Measurements from ENCODE around the gene CD47.

DNA sequence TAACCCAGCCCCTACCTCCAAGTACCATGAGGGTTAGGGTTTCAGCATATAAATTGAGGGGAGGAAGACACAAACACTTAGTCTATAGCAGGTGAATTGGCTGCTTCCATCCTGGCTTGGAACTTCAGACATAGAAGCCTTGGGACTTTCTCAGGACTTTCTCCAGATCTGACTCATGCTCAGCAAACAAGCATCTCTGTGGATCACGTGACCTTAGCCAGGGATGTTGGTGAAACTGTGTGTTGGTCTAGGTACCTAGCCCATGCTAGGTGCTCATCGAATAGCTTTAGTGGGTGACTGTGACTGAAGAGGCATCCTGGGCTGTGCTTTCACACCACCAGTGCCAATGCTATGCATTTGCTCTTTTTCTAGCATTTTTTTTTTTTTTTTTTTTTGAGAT is 58.9 kb downstream of the CD47 start:
- TF ChIP-seq, protein P1, sequence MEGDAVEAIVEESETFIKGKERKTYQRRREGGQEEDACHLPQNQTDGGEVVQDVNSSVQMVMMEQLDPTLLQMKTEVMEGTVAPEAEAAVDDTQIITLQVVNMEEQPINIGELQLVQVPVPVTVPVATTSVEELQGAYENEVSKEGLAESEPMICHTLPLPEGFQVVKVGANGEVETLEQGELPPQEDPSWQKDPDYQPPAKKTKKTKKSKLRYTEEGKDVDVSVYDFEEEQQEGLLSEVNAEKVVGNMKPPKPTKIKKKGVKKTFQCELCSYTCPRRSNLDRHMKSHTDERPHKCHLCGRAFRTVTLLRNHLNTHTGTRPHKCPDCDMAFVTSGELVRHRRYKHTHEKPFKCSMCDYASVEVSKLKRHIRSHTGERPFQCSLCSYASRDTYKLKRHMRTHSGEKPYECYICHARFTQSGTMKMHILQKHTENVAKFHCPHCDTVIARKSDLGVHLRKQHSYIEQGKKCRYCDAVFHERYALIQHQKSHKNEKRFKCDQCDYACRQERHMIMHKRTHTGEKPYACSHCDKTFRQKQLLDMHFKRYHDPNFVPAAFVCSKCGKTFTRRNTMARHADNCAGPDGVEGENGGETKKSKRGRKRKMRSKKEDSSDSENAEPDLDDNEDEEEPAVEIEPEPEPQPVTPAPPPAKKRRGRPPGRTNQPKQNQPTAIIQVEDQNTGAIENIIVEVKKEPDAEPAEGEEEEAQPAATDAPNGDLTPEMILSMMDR (IDR thresholded peaks at IDR 0.05; ENCODE audit: borderline replicate concordance, extremely low read depth, low read length, poor library complexity, severe bottlenecking) = no peak
- no peak for TF ChIP-seq EZH2 (IDR thresholded peaks at IDR 0.05; ENCODE audit: borderline replicate concordance, low read depth, low read length, severe bottlenecking)

Measured in DND-41 (cell line).